ENCODE results near the gene TBC1D20. TPM values are rescaled to one million over a fixed set of nuclear protein-coding genes. Genes with fewer than 3 reads are reported as not detected.

TBC1D20 gene
- total and polyA plus RNA-seq, 2 of the 4 experiments (the other 2 are of a cell fraction), result 39.1 to 42.8 TPM

GRCh38 chr20:483815-484644 is 21.7 kb upstream of the TBC1D20 start:
- Histone ChIP-seq H4K20me1 (ENCODE audit: insufficient read depth, low read length) (no peaks in the 10 kb centered on the region), H4K8ac (ENCODE audit: low read depth in 2 of 2, low read length in 2 of 2) (no peak overlapping the region), H2AK9ac (replicated peaks; ENCODE audit: low read depth, low read length, poor library complexity) (no peak overlapping the region), H3K18ac (ENCODE audit: low read depth, low read length) (no peak overlapping the region), H2AK5ac (ENCODE audit: low read depth, low read length) (no peak overlapping the region), H3K14ac (replicated peaks; ENCODE audit: low read depth, low read length) (no peak overlapping the region), H2BK5ac (ENCODE audit: low read depth, low read length, poor library complexity, severe bottlenecking) (no peak overlapping the region), H2BK15ac (ENCODE audit: low read depth, low read length) (no peak overlapping the region), H3K9me3 (ENCODE audit: control insufficient read depth, insufficient read depth, low read length) (no peaks in the 10 kb centered on the region), H3K27ac (ENCODE audit: insufficient read depth, low read length) (no peak overlapping the region), H3K4me3 (ENCODE audit: insufficient read depth, low read depth, low read length) (no peak overlapping the region), H2BK120ac (ENCODE audit: low read depth, low read length) (no peak overlapping the region), H3K79me1 (ENCODE audit: low read depth in 1 of 2, low read length in 2 of 2) (peaks cover 6 to 8% of the 10 kb centered on the region in 2 experiments; a peak in 3 of 4 replicates), H3K36me3 (ENCODE audit: control insufficient read depth, insufficient read depth, low read length) (peaks cover 52% of the 10 kb centered on the region), H3K27me3 (ENCODE audit: control insufficient read depth, insufficient read depth, low read length) (no peaks in the 10 kb centered on the region), H3K4me1 (ENCODE audit: control insufficient read depth, insufficient read depth, low read length) (no peaks in the 10 kb centered on the region), H3K9me1 (ENCODE audit: insufficient read depth, low read length) (no peaks in the 10 kb centered on the region), H4K5ac (ENCODE audit: low read depth, low read length) (no peak overlapping the region), H3K23ac (ENCODE audit: low read depth, low read length) (no peak overlapping the region), H3K4ac (ENCODE audit: low read depth, low read length) (no peak overlapping the region), H3K4me2 (ENCODE audit: low read depth, low read length) (no peak overlapping the region), H2AFZ (replicated peaks; ENCODE audit: low read length, poor library complexity) (no peak overlapping the region), H2BK20ac (ENCODE audit: low read depth, low read length) (no peak overlapping the region), H3K9ac (ENCODE audit: low read depth, low read length) (no peak overlapping the region), H3K56ac (ENCODE audit: extremely low read depth, insufficient read depth, low read length) (no peak overlapping the region), H4K91ac (ENCODE audit: insufficient read depth, low read depth, low read length) (no peak overlapping the region)
- WGBS, 2 experiments (ENCODE audit: extremely low coverage in 2 of 2, insufficient read length in 1 of 2), result no CpG with 5 or more reads among the region's 9 CpGs
- in situ Hi-C loops (cut with MboI; ENCODE audit: low sequenced_read_pairs) (no loop called here), dilution Hi-C loops (cut with HindIII; ENCODE audit: low sequenced_read_pairs, unreplicated experiment) (no loop called here), intact Hi-C loops (cut with micrococcal nuclease) (loop anchor here (1.0 kb wide), 1 partner anchor 11 kb away; no protein-coding TSS in a partner anchor)
- no TSS peak for BruUV-seq (replicated peaks)
- ATAC-seq (ENCODE audit: low read depth) (no peak), DNase-seq (no peak)
- POLR2A ChIA-PET (ENCODE audit: unreplicated experiment), result no interaction called here
- CTCF ChIA-PET, result interaction anchor here (1.0 kb wide), 1 partner anchor 27 kb away, joined by 4 read pairs; no protein-coding TSS in a partner anchor
- no peak for TF ChIP-seq BHLHE40 (IDR thresholded peaks at IDR 0.05; ENCODE audit: low read depth, low read length)
- no peak for TF ChIP-seq CHD1 (IDR thresholded peaks at IDR 0.05; ENCODE audit: low read depth, low read length)
- TF ChIP-seq RFX5 (IDR thresholded peaks at IDR 0.05; ENCODE audit: low read depth, low read length), result no peak
- no peak for TF ChIP-seq ELK1 (IDR thresholded peaks at IDR 0.05; ENCODE audit: borderline replicate concordance, low read depth, low read length)
- no peak for TF ChIP-seq POLR2A (IDR thresholded peaks at IDR 0.05; ENCODE audit: low read depth, low read length)
- no peak for TF ChIP-seq SMC3 (IDR thresholded peaks at IDR 0.05; ENCODE audit: low read depth, low read length)
- TF ChIP-seq MAZ (IDR thresholded peaks at IDR 0.05; ENCODE audit: borderline replicate concordance, low read depth, low read length), result no peak
- no peak for TF ChIP-seq MXI1 (IDR thresholded peaks at IDR 0.05; ENCODE audit: borderline replicate concordance, low read depth, low read length)
- no peak for TF ChIP-seq CEBPB (IDR thresholded peaks at IDR 0.05; ENCODE audit: low read depth, low read length)
- no peak for TF ChIP-seq RAD21 (IDR thresholded peaks at IDR 0.05; ENCODE audit: low read length)
- no peak for TF ChIP-seq MAFK (IDR thresholded peaks at IDR 0.05; ENCODE audit: low read depth, low read length)
- TF ChIP-seq FOS (IDR thresholded peaks at IDR 0.05; ENCODE audit: low read depth, low read length), result no peak
- TF ChIP-seq NFE2L2 (IDR thresholded peaks at IDR 0.05; ENCODE audit: low read depth, low read length), result no peak
- no peak for TF ChIP-seq CTCF (conservative IDR thresholded peaks at IDR 0.05; ENCODE audit: low read depth, low read length)
- TF ChIP-seq USF2 (IDR thresholded peaks at IDR 0.05; ENCODE audit: low read depth, low read length), result no peak

Measured in IMR-90 (cell line).